GM12878 (cell line): ENCODE measurements around the gene ADCY7. TPM values are rescaled to one million over a fixed set of nuclear protein-coding genes. Genes with fewer than 3 reads are reported as not detected.

Experiments used
- ATF2 ChIP-seq: IDR thresholded peaks from 2 replicates; pipeline ENCODE4 v1.6.1; 2012; ENCODE audit warnings: low read length, inconsistent platforms
- CBX3 ChIP-seq: fragments of 200-600 bp; sonication (generic); IDR thresholded peaks from 2 replicates; pipeline ENCODE4 v1.6.1; 2016; ENCODE audit warnings: low read depth, borderline replicate concordance
- CBX5 ChIP-seq: sonication (generic); IDR thresholded peaks from 2 replicates; pipeline ENCODE4 v1.6.1; 2016; ENCODE audit warnings: low read depth, moderate library complexity, mild to moderate bottlenecking, inconsistent platforms
- CREB1 ChIP-seq: IDR thresholded peaks from 2 replicates; pipeline ENCODE4 v1.6.1; 2012; ENCODE audit warnings: low read depth, mild to moderate bottlenecking, inconsistent platforms
- ETV6 ChIP-seq, 2 experiments: fragments of 450-650 bp in 1 of 2; IDR thresholded peaks in 1 of 2; conservative IDR thresholded peaks in 1 of 2; 2 replicates each; pipeline ENCODE4 v1.6.1; 2014; ENCODE audit warnings: antibody characterized with exemption in 1 of 2, borderline replicate concordance in 1 of 2, low read depth in 1 of 2, mild to moderate bottlenecking in 1 of 2, moderate library complexity in 1 of 2
- EZH2 ChIP-seq: IDR thresholded peaks from 2 replicates; pipeline ENCODE4 v1.6.1; 2012; ENCODE audit warnings: low read depth, mild to moderate bottlenecking, control low read depth, inconsistent platforms, low read length, borderline replicate concordance; ENCODE audit not compliant: control insufficient read depth
- GATAD2B ChIP-seq: fragments of 450-650 bp; conservative IDR thresholded peaks from 2 replicates; pipeline ENCODE4 v1.6.1; 2017; ENCODE audit warnings: low read depth, mild to moderate bottlenecking, moderate library complexity
- IKZF2 ChIP-seq, 2 experiments: fragments of 450-650 bp; IDR thresholded peaks; 2 replicates each; pipeline ENCODE4 v1.6.1; 2017; ENCODE audit warnings: mild to moderate bottlenecking in 2 of 2, moderate library complexity in 2 of 2
- JUNB ChIP-seq: IDR thresholded peaks from 2 replicates; pipeline ENCODE4 v1.6.1; 2016; ENCODE audit warnings: antibody characterized with exemption, mild to moderate bottlenecking
- LARP7 ChIP-seq: fragments of 450-650 bp; IDR thresholded peaks from 2 replicates; pipeline ENCODE4 v1.6.1; 2017; ENCODE audit warnings: mild to moderate bottlenecking
- MLLT1 ChIP-seq: fragments of 450-650 bp; IDR thresholded peaks from 2 replicates; pipeline ENCODE4 v1.6.1; 2016; ENCODE audit warnings: mild to moderate bottlenecking
- POLR2AphosphoS5 ChIP-seq: IDR thresholded peaks from 2 replicates; pipeline ENCODE4 v1.6.1; 2011; ENCODE audit warnings: mild to moderate bottlenecking, low read length, inconsistent platforms
- RB1 ChIP-seq: fragments of 450-650 bp; formaldehyde crosslinking; IDR thresholded peaks from 2 replicates; pipeline ENCODE4 v1.6.1; 2017; ENCODE audit warnings: mild to moderate bottlenecking, borderline replicate concordance
- RBBP5 ChIP-seq: fragments of 200-600 bp; sonication (generic); conservative IDR thresholded peaks from 2 replicates; pipeline ENCODE4 v1.6.1; 2016
- SKIL ChIP-seq: fragments of 450-650 bp; IDR thresholded peaks from 2 replicates; pipeline ENCODE4 v1.6.1; 2017; ENCODE audit warnings: mild to moderate bottlenecking, low read depth, inconsistent platforms; ENCODE audit not compliant: poor library complexity, severe bottlenecking
- ZBTB33 ChIP-seq: fragments of 450-650 bp; IDR thresholded peaks from 2 replicates; pipeline ENCODE4 v1.6.1; 2017; ENCODE audit warnings: mild to moderate bottlenecking
- ZNF687 ChIP-seq: fragments of 450-650 bp; IDR thresholded peaks from 2 replicates; pipeline ENCODE4 v1.6.1; 2017; ENCODE audit warnings: mild to moderate bottlenecking, moderate library complexity
- polyA plus RNA-seq, 11 experiments: library from polyadenylated mRNA; depleted of rRNA in 4 of 11; unstranded in 6 of 11; stranded (reverse) in 5 of 11; fragments of >200 nt; fragmentation: Nextera tagmentation in 4 of 11; fragmentation: Illumina TruSeq in 1 of 11; extraction: Ambion mirVana in 4 of 11; extraction: Trizol in 1 of 11; gene quantifications; 1 replicate in 1 of 11; 2 replicates in 10 of 11; pipeline versions ENCODE4 v1.2.1 to v1.2.3, GENCODE V29; 2011 to 2016; ENCODE audit warnings: inconsistent platforms in 2 of 11, missing spikeins in 2 of 11, low read depth in 1 of 11
- total RNA-seq, 4 experiments: library from RNA; depleted of rRNA in 3 of 4; stranded (reverse); fragments of >200 nt in 3 of 4; fragmentation: Illumina TruSeq in 1 of 4; extraction: Trizol in 1 of 4; gene quantifications; 2 replicates each; pipeline versions ENCODE4 v1.2.1 to v1.2.3, GENCODE V29; 2013 to 2021

Gene ADCY7
- total and polyA plus RNA-seq, 10 of the 15 experiments (the other 5 are each of a cell fraction or from before 2014, with no cell fraction given): 1.2 to 87.9 (median 24.4) TPM

GRCh38 chr16:50282010-50282538 is 15.7 kb downstream of the ADCY7 start (continued):
- TF ChIP-seq ZNF687: peak; percentile 82
- no peak for TF ChIP-seq POLR2AphosphoS5
- no peak; the same call in 1 of the 2 replicates for TF ChIP-seq CREB1
- TF ChIP-seq RB1: no peak
- TF ChIP-seq LARP7: peak; percentile 85
- no peak for TF ChIP-seq RBBP5
- TF ChIP-seq JUNB: peak; percentile 16; the same call in 1 of the 2 replicates
- TF ChIP-seq ETV6 (conservative IDR thresholded peaks at IDR 0.05 in 1 of 2, IDR thresholded peaks at IDR 0.05 in 1 of 2; ENCODE audit: borderline replicate concordance in 1 of 2, low read depth in 1 of 2): peak in 1 of 2 experiments; percentile 92; a peak in 2 of 4 replicates
- TF ChIP-seq EZH2: no peak
- no peak for TF ChIP-seq CBX3
- peak; percentile 89 for TF ChIP-seq MLLT1
- peak; percentile 91 for TF ChIP-seq SKIL
- TF ChIP-seq IKZF2 (IDR thresholded peaks at IDR 0.05): peak; percentile 100
- peak; percentile 100 for TF ChIP-seq GATAD2B
- TF ChIP-seq ZBTB33: no peak
- no peak for TF ChIP-seq CBX5
- TF ChIP-seq ATF2: peak; percentile 47; the same call in 1 of the 2 replicates
